Neural cell (in vitro differentiated cells): ENCODE measurements around the gene MARCHF5. TPM values are rescaled to one million over a fixed set of nuclear protein-coding genes. Genes with fewer than 3 reads are reported as not detected.

ENCODE experiments used
- polyA plus RNA-seq: library from polyadenylated mRNA; depleted of rRNA; stranded (reverse); fragments of >200 nt; gene quantifications from 2 replicates; pipeline ENCODE4 v1.2.3, GENCODE V29; 2014
- small RNA-seq, 3 experiments: library from RNA; depleted of rRNA; stranded (forward); fragments of <200 nt; gene quantifications; one replicate each; pipeline ENCODE3, GENCODE V24; 2012

MARCHF5 gene
- polyA plus RNA-seq, 1 donor from 2014 or later = 65.5 TPM

Small RNA genes within 50 kb of the gene (small RNA-seq; reads per million reads assigned to genes)
- gene RF00019 = 0 to 1.2 (median 0) reads per million in 3 experiments
- 9.9 to 29.7 (median 14.3) reads per million in 3 experiments for gene RNY3P12

Other genes with a start within 250 kb of the MARCHF5 start
- 17.9 and 20.0 TPM in 2 replicates for gene CPEB3, start 89 bp upstream of the MARCHF5 start, polyA plus RNA-seq